GM20000 (cell line): ENCODE results near the gene FXYD4.
"Not testable (repeated sequence)": the region's sequence is repeated elsewhere in the genome, so short reads cannot be mapped to it uniquely, and the experiment has no call there.

Source experiments
- DNase-seq: peaks from one replicate; pipeline ENCODE4 v3.0.0; 2012; ENCODE audit warnings: low spot score
- TF ChIP-seq, protein P1 (sequence below): IDR thresholded peaks from 2 replicates; pipeline ENCODE4 v1.5.1; 2012; ENCODE audit warnings: mild to moderate bottlenecking, control low read depth; ENCODE audit errors: extremely low read depth, missing control alignments

The FXYD4 gene

DNA sequence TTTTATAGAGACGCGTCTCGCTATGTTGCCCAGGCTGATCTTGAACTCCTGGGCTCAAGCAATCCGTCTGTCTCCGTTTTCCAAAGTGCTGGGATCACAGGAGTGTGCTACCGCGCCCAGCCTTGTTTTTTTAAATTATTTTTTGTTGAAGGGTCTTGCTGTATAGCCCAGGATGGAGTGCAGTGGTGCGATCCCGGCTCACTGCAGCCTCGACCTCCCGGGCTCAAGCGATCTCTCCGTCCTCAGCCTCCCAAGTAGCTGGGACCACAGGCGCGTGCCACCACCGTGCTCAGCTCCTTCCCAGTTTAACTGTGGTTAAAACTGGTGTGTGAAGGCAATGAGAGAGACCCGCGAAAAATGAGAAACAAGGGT lies 48.5 kb downstream of the FXYD4 start:
- TF ChIP-seq, protein P1, sequence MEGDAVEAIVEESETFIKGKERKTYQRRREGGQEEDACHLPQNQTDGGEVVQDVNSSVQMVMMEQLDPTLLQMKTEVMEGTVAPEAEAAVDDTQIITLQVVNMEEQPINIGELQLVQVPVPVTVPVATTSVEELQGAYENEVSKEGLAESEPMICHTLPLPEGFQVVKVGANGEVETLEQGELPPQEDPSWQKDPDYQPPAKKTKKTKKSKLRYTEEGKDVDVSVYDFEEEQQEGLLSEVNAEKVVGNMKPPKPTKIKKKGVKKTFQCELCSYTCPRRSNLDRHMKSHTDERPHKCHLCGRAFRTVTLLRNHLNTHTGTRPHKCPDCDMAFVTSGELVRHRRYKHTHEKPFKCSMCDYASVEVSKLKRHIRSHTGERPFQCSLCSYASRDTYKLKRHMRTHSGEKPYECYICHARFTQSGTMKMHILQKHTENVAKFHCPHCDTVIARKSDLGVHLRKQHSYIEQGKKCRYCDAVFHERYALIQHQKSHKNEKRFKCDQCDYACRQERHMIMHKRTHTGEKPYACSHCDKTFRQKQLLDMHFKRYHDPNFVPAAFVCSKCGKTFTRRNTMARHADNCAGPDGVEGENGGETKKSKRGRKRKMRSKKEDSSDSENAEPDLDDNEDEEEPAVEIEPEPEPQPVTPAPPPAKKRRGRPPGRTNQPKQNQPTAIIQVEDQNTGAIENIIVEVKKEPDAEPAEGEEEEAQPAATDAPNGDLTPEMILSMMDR, result no peak
- DNase-seq, result no peak

DNA sequence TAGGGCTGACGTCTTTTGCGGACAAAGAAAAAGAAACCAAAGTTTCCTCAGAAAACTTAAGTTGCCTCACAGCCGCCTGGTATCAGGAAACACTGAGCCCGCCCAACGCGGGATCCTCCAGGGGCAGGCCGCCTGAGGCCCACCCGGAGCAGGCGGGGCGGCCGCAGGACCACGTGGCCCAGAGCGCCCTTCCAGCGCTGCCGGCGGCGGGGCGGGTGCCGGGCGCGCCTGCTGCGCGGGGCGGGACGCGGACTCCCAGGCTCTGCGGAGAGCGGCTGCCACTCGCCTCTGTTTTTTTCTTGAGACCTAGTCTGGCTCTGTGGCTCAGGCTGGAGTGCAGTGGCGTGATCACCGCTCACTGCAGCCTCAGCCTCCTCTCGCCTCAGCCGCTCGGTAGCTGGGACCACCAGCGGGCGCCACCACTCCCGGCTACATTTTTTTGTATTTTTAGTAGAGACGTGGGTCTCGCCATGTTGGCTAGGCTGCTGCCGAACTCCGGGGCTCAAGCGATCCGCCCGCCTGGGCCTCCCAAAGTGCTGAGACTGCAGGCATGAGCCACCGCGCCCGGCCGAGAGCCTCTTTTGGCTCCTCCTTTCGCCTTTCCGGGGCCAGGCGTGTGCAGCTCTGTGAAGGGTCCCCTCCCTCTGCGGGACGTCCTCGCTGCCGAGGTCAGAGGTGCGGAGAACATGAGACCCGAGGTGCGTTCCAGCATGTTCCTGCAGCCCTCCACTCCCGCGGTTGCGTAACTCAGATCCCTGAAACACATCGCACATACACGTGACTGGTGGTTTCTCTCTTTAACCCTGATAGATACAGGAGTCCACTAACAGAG lies 49.1 kb downstream of the FXYD4 start:
- peak; percentile 84 for DNase-seq
- TF ChIP-seq, protein P1, result peak; percentile 10

GRCh38 chr10:43421201-43421507 lies 49.7 kb downstream of the FXYD4 start:
- no peak for DNase-seq

GRCh38 chr10:43421519-43421918 lies 50.1 kb downstream of the FXYD4 start:
- DNase-seq, result no peak
- TF ChIP-seq, protein P1, result no peak

More at GRCh38 chr10:43421201-43421507, 49.7 kb downstream of the FXYD4 start:
- TF ChIP-seq, protein P1, result no peak

- DNase-seq, result not testable (repeated sequence)
Observed at GRCh38 chr10:43421944-43422343, 50.5 kb downstream of the FXYD4 start.

DNA sequence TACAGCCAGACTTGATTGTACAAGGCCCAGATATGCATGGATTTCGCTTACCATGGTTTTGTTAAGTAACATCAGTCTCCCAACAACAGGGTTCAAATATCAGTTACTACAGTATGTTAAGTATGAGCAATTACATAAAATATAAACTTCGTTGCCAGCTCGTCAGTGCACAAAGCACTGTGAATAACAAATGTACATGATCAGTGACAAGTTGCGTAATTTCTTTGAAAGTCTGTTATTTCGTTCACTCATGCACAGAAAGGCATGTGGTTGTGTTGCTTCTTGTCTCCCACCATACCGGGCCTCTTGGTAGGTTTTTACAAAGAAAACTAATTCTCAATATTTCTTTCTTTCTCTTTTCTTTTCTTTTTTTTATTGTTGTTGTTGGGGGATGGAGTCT lies 53.0 kb downstream of the FXYD4 start:
- no peak for DNase-seq
- TF ChIP-seq, protein P1, result no peak
